HCT116 (cell line): ENCODE results near the gene TBC1D23.

Source experiments
- CEBPB ChIP-seq: IDR thresholded peaks from 2 replicates; pipeline ENCODE4 v1.6.1; 2012; ENCODE audit warnings: low read depth
- CTCF ChIP-seq, 3 experiments: fragments of 200-600 bp in 1 of 3; sonication (generic) in 1 of 3; IDR thresholded peaks in 2 of 3; conservative IDR thresholded peaks in 1 of 3; 2 replicates each; pipeline ENCODE4 v1.5.1; 2012 to 2017; ENCODE audit warnings: low read depth in 2 of 3, low read length in 2 of 3, antibody characterized with exemption in 1 of 3, borderline replicate concordance in 1 of 3, control low read depth in 1 of 3, mild to moderate bottlenecking in 1 of 3, mixed read lengths in 1 of 3, mixed run types in 1 of 3, moderate library complexity in 1 of 3; ENCODE audit not compliant: insufficient read depth in 1 of 3
- EZH2 ChIP-seq: fragments of 200-600 bp; sonication (generic); IDR thresholded peaks from 2 replicates; pipeline ENCODE4 v1.6.1; 2017; ENCODE audit warnings: antibody characterized with exemption, mixed run types
- EZH2phosphoT487 ChIP-seq: fragments of 200-600 bp; IDR thresholded peaks from 2 replicates; pipeline ENCODE4 v1.6.1; 2018; ENCODE audit warnings: antibody characterized with exemption, borderline replicate concordance
- POLR2A ChIP-seq: IDR thresholded peaks from 2 replicates; pipeline ENCODE4 v1.7.0; 2011; ENCODE audit warnings: borderline replicate concordance; ENCODE audit not compliant: insufficient read depth, insufficient read length; ENCODE audit errors: extremely low read depth
- RAD21 ChIP-seq: IDR thresholded peaks from 2 replicates; pipeline ENCODE4 v1.6.1; 2012; ENCODE audit warnings: low read depth, mild to moderate bottlenecking
- YY1 ChIP-seq: IDR thresholded peaks from 2 replicates; pipeline ENCODE4 v1.6.1; 2011; ENCODE audit warnings: low read length, low read depth, moderate library complexity, mild to moderate bottlenecking; ENCODE audit not compliant: insufficient replicate concordance; ENCODE audit errors: extremely low read depth
- ZBTB33 ChIP-seq: IDR thresholded peaks from 2 replicates; pipeline ENCODE4 v1.6.1; 2011; ENCODE audit warnings: mild to moderate bottlenecking, low read length, moderate library complexity; ENCODE audit not compliant: insufficient replicate concordance; ENCODE audit errors: extremely low read depth
- ZNF274 ChIP-seq: fragments of 200-500 bp; sonication (Bioruptor generic); IDR thresholded peaks from 2 replicates; pipeline ENCODE4 v1.6.1; 2014; ENCODE audit warnings: mild to moderate bottlenecking, low read depth, low read length, inconsistent platforms

GRCh38 chr3:100227511-100227921 lies 33.3 kb upstream of the TBC1D23 start:
- TF ChIP-seq EZH2phosphoT487 (no peak), CTCF (IDR thresholded peaks at IDR 0.05 in 2 of 3, conservative IDR thresholded peaks at IDR 0.05 in 1 of 3; ENCODE audit: borderline replicate concordance in 1 of 3, insufficient read depth in 1 of 3, low read depth in 2 of 3, low read length in 2 of 3) (no peak), POLR2A (no peak), EZH2 (no peak), ZBTB33 (no peak), CEBPB (no peak), ZNF274 (no peak), YY1 (no peak), RAD21 (no peak)
